H1 (cell line): ENCODE data around the gene FZD8. TPM values are rescaled to one million over a fixed set of nuclear protein-coding genes. Genes with fewer than 3 reads are reported as not detected.

Source experiments
- HDAC2 ChIP-seq, 2 experiments: fragments of 300-600 bp in 1 of 2; sonication (generic) in 1 of 2; IDR thresholded peaks; 2 replicates each; pipeline ENCODE4 v1.6.1; 2011 to 2012; ENCODE audit warnings: low read depth in 2 of 2, low read length in 2 of 2, mild to moderate bottlenecking in 2 of 2, moderate library complexity in 2 of 2, borderline replicate concordance in 1 of 2, inconsistent platforms in 1 of 2
- POLR2A ChIP-seq, 2 experiments: IDR thresholded peaks; 1 replicate in 1 of 2; 2 replicates in 1 of 2; pipeline ENCODE4 v1.6.1; 2011; ENCODE audit warnings: low read depth in 2 of 2, low read length in 2 of 2, mild to moderate bottlenecking in 2 of 2; ENCODE audit errors: control extremely low read depth in 1 of 2
- RNF2 ChIP-seq: fragments of 200-900, 300-1000 bp; sonication (generic); IDR thresholded peaks from 2 replicates; pipeline ENCODE4 v1.7.1; 2016; ENCODE audit warnings: borderline replicate concordance, low read depth, mild to moderate bottlenecking, antibody characterized with exemption, low read length; ENCODE audit not compliant: poor library complexity, severe bottlenecking; ENCODE audit errors: missing control alignments
- SP1 ChIP-seq: IDR thresholded peaks from 2 replicates; pipeline ENCODE4 v1.6.1; 2011; ENCODE audit warnings: low read depth, low read length
- polyA plus RNA-seq, 7 experiments: library from polyadenylated mRNA; depleted of rRNA in 3 of 7; stranded (reverse) in 5 of 7; unstranded in 2 of 7; fragments of >200 nt in 5 of 7; fragments of 200-250 nt in 2 of 7; gene quantifications; 1 replicate in 5 of 7; 2 replicates in 1 of 7; 4 replicates in 1 of 7; pipeline versions ENCODE4 v1.2.1 to v1.2.3, GENCODE V29; 2011 to 2013; ENCODE audit warnings: missing spikeins in 2 of 7, mixed read lengths in 2 of 7
- total RNA-seq: library from RNA; stranded (reverse); fragmentation: NEBNext Ultra II Directional; extraction: Animal tissue kit (Norgen Biotek cat#: 25700); gene quantifications from 2 replicates; pipeline ENCODE4 v1.2.1, GENCODE V29; 2021
- TF ChIP-seq, protein P1 (sequence below): IDR thresholded peaks from 2 replicates; pipeline ENCODE4 v1.6.1; 2011; ENCODE audit warnings: low read depth, mild to moderate bottlenecking, low read length; ENCODE audit not compliant: insufficient read depth
- TF ChIP-seq, protein P2 (sequence below): IDR thresholded peaks from 2 replicates; pipeline ENCODE4 v1.6.1; 2012; ENCODE audit warnings: inconsistent platforms
- TF ChIP-seq, protein P3 (sequence below): IDR thresholded peaks from 2 replicates; pipeline ENCODE4 v1.6.1; 2012; ENCODE audit warnings: inconsistent platforms

FZD8 gene
- total and polyA plus RNA-seq, 2 of the 8 experiments (the other 6 are each of a cell fraction or from before 2014, with no cell fraction given) = 4.8 to 7.1 TPM

DNA sequence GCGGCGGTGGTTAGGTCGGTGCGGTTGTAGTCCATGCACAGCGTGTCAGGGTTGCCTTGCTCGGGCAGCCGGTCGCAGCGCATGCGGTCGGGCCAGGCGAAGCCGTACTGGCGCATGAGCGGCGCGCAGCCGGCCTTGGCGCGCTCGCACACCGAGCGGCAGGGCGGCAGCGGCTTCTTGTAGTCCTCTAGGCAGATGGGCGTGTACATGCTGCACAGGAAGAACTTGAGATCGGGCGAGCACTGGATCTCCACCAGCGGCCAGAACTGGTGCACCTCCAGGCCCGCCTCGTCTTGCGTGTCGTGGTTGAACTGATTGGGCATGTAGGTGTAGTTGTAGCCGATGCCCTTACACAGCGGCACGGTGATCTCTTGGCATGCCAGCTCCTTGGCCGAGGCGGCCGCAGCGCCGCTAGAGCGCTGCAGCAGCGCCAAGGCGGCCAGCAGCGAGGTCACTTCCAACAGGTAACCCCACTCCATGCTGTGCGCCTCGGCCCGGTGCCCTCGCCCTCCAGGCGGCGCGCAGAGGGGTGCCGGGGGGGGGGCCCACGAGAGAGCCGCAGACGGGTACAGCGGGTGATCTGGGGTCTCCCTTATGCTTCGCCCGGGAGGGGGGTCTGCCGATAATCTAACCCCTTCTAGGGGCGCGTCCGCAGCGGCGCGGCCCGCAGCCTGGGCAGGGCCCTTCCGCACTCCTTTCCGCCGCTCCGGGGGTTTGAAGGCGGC is 983 bp downstream of the FZD8 start (continued):
- TF ChIP-seq RNF2 (peak; percentile 69), POLR2A (IDR thresholded peaks at IDR 0.05; ENCODE audit: control extremely low read depth in 1 of 2, low read depth in 2 of 2, low read length in 2 of 2) (0 out of 3 replicates have a peak, but pooled peaks of 1 of the 2 experiments have one; percentile 4), SP1 (no peak), HDAC2 (IDR thresholded peaks at IDR 0.05; ENCODE audit: borderline replicate concordance in 1 of 2, low read depth in 2 of 2, low read length in 2 of 2) (no peak)
- TF ChIP-seq, protein P1, sequence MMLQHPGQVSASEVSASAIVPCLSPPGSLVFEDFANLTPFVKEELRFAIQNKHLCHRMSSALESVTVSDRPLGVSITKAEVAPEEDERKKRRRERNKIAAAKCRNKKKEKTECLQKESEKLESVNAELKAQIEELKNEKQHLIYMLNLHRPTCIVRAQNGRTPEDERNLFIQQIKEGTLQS = no peak
- TF ChIP-seq, protein P2, sequence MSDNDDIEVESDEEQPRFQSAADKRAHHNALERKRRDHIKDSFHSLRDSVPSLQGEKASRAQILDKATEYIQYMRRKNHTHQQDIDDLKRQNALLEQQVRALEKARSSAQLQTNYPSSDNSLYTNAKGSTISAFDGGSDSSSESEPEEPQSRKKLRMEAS = peak; percentile 98
- TF ChIP-seq, protein P3, sequence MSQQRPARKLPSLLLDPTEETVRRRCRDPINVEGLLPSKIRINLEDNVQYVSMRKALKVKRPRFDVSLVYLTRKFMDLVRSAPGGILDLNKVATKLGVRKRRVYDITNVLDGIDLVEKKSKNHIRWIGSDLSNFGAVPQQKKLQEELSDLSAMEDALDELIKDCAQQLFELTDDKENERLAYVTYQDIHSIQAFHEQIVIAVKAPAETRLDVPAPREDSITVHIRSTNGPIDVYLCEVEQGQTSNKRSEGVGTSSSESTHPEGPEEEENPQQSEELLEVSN = peak; percentile 97
